Mesenchymal stem cell (in vitro differentiated cells and primary cell): ENCODE data around the gene PPHLN1.

ENCODE experiments used
- DNase-seq: peaks from one replicate; pipeline ENCODE4 v3.0.0-alpha.2; 2013
- H2AFZ ChIP-seq: one replicate; pipeline ENCODE4 v1.6.1; 2013; ENCODE audit warnings: low read depth, mild to moderate bottlenecking, control low read depth, inconsistent platforms, low read length, moderate library complexity
- H2AK5ac ChIP-seq: 2 replicates; pipeline ENCODE4 v1.6.1; 2013; ENCODE audit warnings: low read length, moderate library complexity, mild to moderate bottlenecking, inconsistent platforms; ENCODE audit not compliant: severe bottlenecking
- H2BK120ac ChIP-seq: one replicate; pipeline ENCODE4 v1.6.1; 2013; ENCODE audit warnings: low read depth, mild to moderate bottlenecking, inconsistent platforms, low read length, moderate library complexity
- H2BK12ac ChIP-seq, 2 experiments: one replicate each; pipeline ENCODE4 v1.6.1; 2013; ENCODE audit warnings: inconsistent platforms in 2 of 2, low read length in 2 of 2, mild to moderate bottlenecking in 2 of 2, moderate library complexity in 2 of 2, control low read depth in 1 of 2
- H2BK15ac ChIP-seq: one replicate; pipeline ENCODE4 v1.6.1; 2013; ENCODE audit warnings: mild to moderate bottlenecking, low read depth, inconsistent platforms; ENCODE audit not compliant: poor library complexity, severe bottlenecking
- H2BK5ac ChIP-seq: 2 replicates; pipeline ENCODE4 v1.6.1; 2013; ENCODE audit warnings: low read depth, mild to moderate bottlenecking, low read length, control low read depth, inconsistent platforms; ENCODE audit not compliant: poor library complexity, severe bottlenecking
- H3K14ac ChIP-seq, 2 experiments: one replicate each; pipeline ENCODE4 v1.6.1; 2013; ENCODE audit warnings: inconsistent platforms in 2 of 2, low read length in 2 of 2, control low read depth in 1 of 2, mild to moderate bottlenecking in 1 of 2, moderate library complexity in 1 of 2
- H3K18ac ChIP-seq, 2 experiments: one replicate each; pipeline ENCODE4 v1.6.1; 2013; ENCODE audit warnings: inconsistent platforms in 2 of 2, low read length in 2 of 2, control low read depth in 1 of 2, low read depth in 1 of 2, mild to moderate bottlenecking in 1 of 2
- H3K23ac ChIP-seq, 2 experiments: one replicate each; pipeline ENCODE4 v1.6.1; 2013; ENCODE audit warnings: inconsistent platforms in 2 of 2, low read length in 2 of 2, mild to moderate bottlenecking in 2 of 2, moderate library complexity in 2 of 2, control low read depth in 1 of 2
- H3K27ac ChIP-seq: 2 replicates; pipeline ENCODE4 v1.5.1; 2013; ENCODE audit warnings: mild to moderate bottlenecking, moderate library complexity, low read length, control low read depth, inconsistent platforms; ENCODE audit not compliant: poor library complexity, severe bottlenecking
- H3K27me3 ChIP-seq, 2 experiments: 2 replicates each; pipeline versions ENCODE4 v1.6.1 to v1.7.0; 2013; ENCODE audit warnings: low read length in 2 of 2, mild to moderate bottlenecking in 2 of 2, moderate library complexity in 2 of 2, control low read depth in 1 of 2, inconsistent platforms in 1 of 2; ENCODE audit not compliant: control insufficient read depth in 1 of 2, insufficient read depth in 1 of 2
- H3K36me3 ChIP-seq, 2 experiments: 2 replicates each; pipeline versions ENCODE4 v1.6.1 to v1.7.0; 2013; ENCODE audit warnings: low read length in 2 of 2, control low read depth in 1 of 2, inconsistent platforms in 1 of 2, low read depth in 1 of 2, mild to moderate bottlenecking in 1 of 2; ENCODE audit not compliant: insufficient read depth in 2 of 2, control insufficient read depth in 1 of 2
- H3K4ac ChIP-seq, 2 experiments: one replicate each; pipeline ENCODE4 v1.6.1; 2013; ENCODE audit warnings: inconsistent platforms in 2 of 2, low read length in 2 of 2, mild to moderate bottlenecking in 2 of 2, moderate library complexity in 2 of 2, control low read depth in 1 of 2, low read depth in 1 of 2
- H3K4me1 ChIP-seq: 2 replicates; pipeline ENCODE4 v1.6.1; 2013; ENCODE audit warnings: low read depth, low read length, control low read depth; ENCODE audit not compliant: control insufficient read depth, insufficient read depth
- H3K4me2 ChIP-seq: 2 replicates; pipeline ENCODE4 v1.6.1; 2013; ENCODE audit warnings: low read length, mild to moderate bottlenecking, inconsistent platforms; ENCODE audit not compliant: poor library complexity, severe bottlenecking
- H3K4me3 ChIP-seq, 2 experiments: 2 replicates each; pipeline versions ENCODE4 v1.5.1 to v1.7.0; 2013; ENCODE audit warnings: low read length in 2 of 2, mild to moderate bottlenecking in 2 of 2, control low read depth in 1 of 2, low read depth in 1 of 2; ENCODE audit not compliant: insufficient read depth in 1 of 2
- H3K79me1 ChIP-seq: replicated peaks from 2 replicates; pipeline ENCODE4 v1.6.1; 2013; ENCODE audit warnings: mild to moderate bottlenecking, control low read depth, low read length, inconsistent platforms; ENCODE audit not compliant: poor library complexity, severe bottlenecking
- H3K9ac ChIP-seq: 2 replicates; pipeline ENCODE4 v1.7.0; 2013; ENCODE audit warnings: mild to moderate bottlenecking, low read length, moderate library complexity
- H3K9me3 ChIP-seq: 2 replicates; pipeline ENCODE4 v1.7.0; 2013; ENCODE audit warnings: mild to moderate bottlenecking, low read length; ENCODE audit not compliant: control insufficient read depth
- H4K8ac ChIP-seq: one replicate; pipeline ENCODE4 v1.6.1; 2013; ENCODE audit warnings: inconsistent platforms, mild to moderate bottlenecking, low read length, moderate library complexity
- H4K91ac ChIP-seq: one replicate; pipeline ENCODE4 v1.6.1; 2013; ENCODE audit warnings: mild to moderate bottlenecking, low read length, inconsistent platforms
- WGBS: methylation state at CpG from one replicate; pipeline ENCODE4 v1.1.7; 2013; ENCODE audit warnings: mixed read lengths; 5-methylcytosine and 5-hydroxymethylcytosine counted together

PPHLN1 gene

DNA sequence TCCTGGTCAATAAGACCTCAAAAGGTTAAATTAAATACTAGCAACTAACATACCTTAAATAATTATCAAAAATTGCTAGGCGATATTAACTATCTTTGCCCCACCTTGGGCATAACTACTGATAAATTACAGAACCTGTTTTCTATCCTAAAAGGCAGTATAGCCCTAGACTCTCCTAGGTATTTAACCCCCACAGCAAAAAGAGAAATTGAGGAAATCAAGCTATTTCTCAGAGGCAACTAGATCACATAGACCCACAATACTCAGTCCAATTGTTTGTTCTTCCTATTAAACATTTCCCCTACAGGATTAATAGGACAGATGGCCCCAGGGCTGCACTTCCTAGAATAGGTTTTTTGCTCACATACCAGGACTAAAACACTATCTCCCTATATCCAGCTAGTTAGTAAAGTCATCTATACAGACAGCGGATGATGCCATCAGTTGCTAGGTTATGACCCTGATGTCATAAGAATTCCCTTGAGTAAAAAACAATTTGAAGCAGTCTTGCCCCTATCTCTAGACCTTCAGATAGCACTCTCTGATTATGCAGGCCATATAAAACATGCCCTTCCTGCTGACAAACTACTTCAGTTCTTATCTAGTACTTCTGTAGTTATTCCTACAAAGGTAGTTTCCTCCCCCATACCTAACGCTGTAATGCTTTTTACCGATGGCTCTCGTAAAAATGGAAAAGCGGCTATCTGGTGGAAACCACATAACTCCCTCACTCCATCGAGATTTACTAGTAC lies 118.4 kb downstream of the PPHLN1 start:
- H3K36me3 ChIP-seq, result peaks cover 6 to 64% of the 10 kb centered on the region in 2 experiments
- H4K8ac ChIP-seq, result no peak overlapping the region
- H2AFZ ChIP-seq, result no peak overlapping the region
- H2BK5ac ChIP-seq, result no peak overlapping the region
- no peak overlapping the region for H2BK120ac ChIP-seq
- H3K9ac ChIP-seq, result no peak overlapping the region
- no peaks in the 10 kb centered on the region for H3K27me3 ChIP-seq
- no peak overlapping the region for H3K18ac ChIP-seq
- no peak overlapping the region for H4K91ac ChIP-seq
- H3K27ac ChIP-seq, result no peak overlapping the region
- no peak overlapping the region for H3K4ac ChIP-seq
- H3K9me3 ChIP-seq, result peaks cover 4% of the 10 kb centered on the region
- no peak overlapping the region for H3K14ac ChIP-seq
- H3K4me3 ChIP-seq, result no peak overlapping the region
- no peaks in the 10 kb centered on the region for H3K4me1 ChIP-seq
- H2BK15ac ChIP-seq, result no peak overlapping the region
- no peak for DNase-seq
- 97% methylated on average over 7 of the region's 7 CpGs for WGBS
- H3K4me2 ChIP-seq, result no peak overlapping the region
- no peak overlapping the region for H2BK12ac ChIP-seq
- H3K23ac ChIP-seq, result no peak overlapping the region
- no peak overlapping the region for H2AK5ac ChIP-seq
- H3K79me1 ChIP-seq, result peaks cover 9% of the 10 kb centered on the region

DNA sequence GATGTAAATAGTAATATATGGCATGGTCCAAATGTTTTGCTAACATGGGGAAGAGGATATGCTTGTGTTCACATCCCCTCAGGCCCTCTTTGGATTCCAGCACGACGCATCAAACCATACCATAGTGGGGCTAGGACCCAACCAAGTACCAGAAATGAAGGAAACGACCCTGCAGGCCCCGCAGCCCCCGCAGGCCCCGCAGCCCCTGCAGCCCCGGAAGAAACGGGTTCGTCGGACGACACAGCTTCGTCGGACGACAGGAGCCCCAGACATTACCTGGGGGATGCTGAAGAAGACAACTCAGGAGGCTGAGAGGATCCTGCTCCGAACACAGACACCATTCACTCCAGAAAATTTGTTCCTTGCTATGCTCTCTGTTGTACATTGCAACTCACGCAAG lies 119.9 kb downstream of the PPHLN1 start:
- WGBS, result 99% methylated on average over 16 of the region's 16 CpGs
- Histone ChIP-seq H4K91ac (no peak overlapping the region), H3K27ac (no peak overlapping the region), H2BK120ac (no peak overlapping the region), H3K14ac (no peak overlapping the region), H3K4me1 (peaks cover 2% of the 10 kb centered on the region), H3K9ac (no peak overlapping the region), H2BK5ac (no peak overlapping the region), H2AFZ (no peak overlapping the region), H3K27me3 (no peaks in the 10 kb centered on the region), H3K18ac (no peak overlapping the region), H2BK15ac (no peak overlapping the region), H3K9me3 (peaks cover 4% of the 10 kb centered on the region), H2BK12ac (no peak overlapping the region), H3K23ac (no peak overlapping the region), H2AK5ac (peak overlapping the region; percentile 36), H3K4me3 (no peak overlapping the region), H3K4me2 (no peak overlapping the region), H3K36me3 (peaks cover 6 to 62% of the 10 kb centered on the region in 2 experiments), H3K79me1 (peaks cover 5% of the 10 kb centered on the region), H3K4ac (no peak overlapping the region), H4K8ac (no peak overlapping the region)
- no peak for DNase-seq

DNA sequence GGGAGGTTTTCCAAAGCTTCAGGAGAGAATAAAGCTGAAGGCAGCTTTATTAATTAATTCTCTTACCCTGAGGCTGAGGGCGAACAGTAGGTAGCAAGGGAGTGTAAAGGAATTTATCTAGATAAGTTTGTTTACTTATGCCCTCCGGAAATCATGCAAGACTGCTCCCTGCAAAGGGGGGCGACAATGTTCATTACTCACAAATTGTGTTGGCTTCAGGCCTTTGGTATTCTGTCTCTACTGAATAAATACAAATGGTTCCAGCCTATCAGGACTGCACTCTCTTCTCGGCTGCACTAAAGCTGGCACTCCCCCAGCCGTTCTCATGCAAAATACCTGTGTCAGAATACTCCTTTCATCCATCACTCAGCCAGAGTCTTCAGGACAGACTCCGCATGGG lies 120.8 kb downstream of the PPHLN1 start:
- no peak overlapping the region for H2BK5ac ChIP-seq
- H3K27me3 ChIP-seq, result no peaks in the 10 kb centered on the region
- no peak overlapping the region for H4K8ac ChIP-seq
- peak overlapping the region; percentile 25 for H3K4me2 ChIP-seq
- no peak overlapping the region for H2AFZ ChIP-seq
- no peak overlapping the region for H3K4me3 ChIP-seq
- peaks cover 4% of the 10 kb centered on the region for H3K9me3 ChIP-seq
- H3K9ac ChIP-seq, result no peak overlapping the region
- peaks cover 5% of the 10 kb centered on the region for H3K4me1 ChIP-seq
- H2BK15ac ChIP-seq, result no peak overlapping the region
- WGBS, result 21% methylated on average over 4 of the region's 6 CpGs
- no peak overlapping the region for H2AK5ac ChIP-seq
- no peak overlapping the region for H2BK120ac ChIP-seq
- no peak overlapping the region for H3K23ac ChIP-seq
- H3K14ac ChIP-seq, result no peak overlapping the region
- H3K18ac ChIP-seq, result no peak overlapping the region
- H2BK12ac ChIP-seq, result no peak overlapping the region
- H3K79me1 ChIP-seq, result peaks cover 5% of the 10 kb centered on the region
- peak; percentile 15 for DNase-seq
- peak overlapping the region; percentile 52 for H3K27ac ChIP-seq
- no peak overlapping the region for H3K4ac ChIP-seq
- H4K91ac ChIP-seq, result no peak overlapping the region
- peaks cover 6 to 53% of the 10 kb centered on the region in 2 experiments for H3K36me3 ChIP-seq

DNA sequence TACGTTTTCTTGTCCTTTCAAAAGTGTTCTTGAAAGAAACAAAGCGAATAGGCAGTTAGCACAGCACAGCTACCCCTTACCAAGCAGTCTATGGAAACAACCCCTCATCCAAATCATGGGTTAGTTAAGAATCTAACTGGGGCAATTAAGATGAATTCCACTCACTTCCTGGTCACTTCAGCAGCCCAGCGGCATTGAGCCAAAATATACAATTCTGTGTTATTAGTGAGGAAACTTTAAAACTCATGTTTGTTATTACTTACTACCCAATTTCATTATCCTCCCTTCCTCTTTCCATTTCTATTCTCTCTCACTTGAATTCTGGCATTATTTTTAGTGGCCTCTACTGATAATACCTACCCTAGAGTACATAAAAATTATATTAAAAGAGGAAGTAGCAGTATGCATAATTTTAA lies 121.4 kb downstream of the PPHLN1 start:
- Histone ChIP-seq H3K79me1 (peaks cover 4% of the 10 kb centered on the region), H3K27ac (peak overlapping the region; percentile 70), H2BK12ac (no peak overlapping the region), H3K4me2 (peak overlapping the region; percentile 16), H3K14ac (no peak overlapping the region), H4K91ac (no peak overlapping the region), H3K27me3 (no peaks in the 10 kb centered on the region), H3K23ac (no peak overlapping the region), H3K4me3 (no peak overlapping the region), H3K36me3 (peaks cover 5 to 47% of the 10 kb centered on the region in 2 experiments), H3K9me3 (peaks cover 4% of the 10 kb centered on the region), H3K18ac (peak overlapping the region in 1 of 2 experiments; percentile 21), H3K4ac (no peak overlapping the region), H2AFZ (no peak overlapping the region), H2BK120ac (no peak overlapping the region), H3K9ac (no peak overlapping the region), H2BK5ac (no peak overlapping the region), H4K8ac (no peak overlapping the region), H2AK5ac (no peak overlapping the region), H3K4me1 (peaks cover 5% of the 10 kb centered on the region), H2BK15ac (no peak overlapping the region)
- WGBS, result no CpG with 5 or more reads among the region's 3 CpGs
- peak; percentile 4 for DNase-seq
